H1 (cell line): ENCODE results near the gene MEX3D. TPM values are rescaled to one million over a fixed set of nuclear protein-coding genes. Genes with fewer than 3 reads are reported as not detected.

Source experiments
- CTCF ChIA-PET: fragments of 300-600 bp; sonication (Branson Sonifier 250); formaldehyde crosslinking; loops from one replicate; lab custom pipeline; 2021; ENCODE audit not compliant: partially characterized antibody; lab: Charles Lee
- POLR2A ChIA-PET: fragments of 300-600 bp; sonication (Branson Sonifier 250); formaldehyde crosslinking; loops from one replicate; lab custom pipeline; 2021; ENCODE audit warnings: inconsistent platforms; ENCODE audit not compliant: partially characterized antibody; lab: Charles Lee
- DNase-seq, 2 experiments: peaks; one replicate each; pipeline versions ENCODE4 v3.0.0 to v3.0.0-alpha.2; 2010 to 2022; ENCODE audit warnings: low spot score in 2 of 2, low read depth in 1 of 2, mixed read lengths in 1 of 2
- FAIRE-seq: peaks from 2 replicates; lab custom pipeline; 2011; peaks lifted over from hg19 to GRCh38; lab: Jason Lieb, UNC
- H2AFZ ChIP-seq: 2 replicates; pipeline ENCODE4 v1.8.1; 2012; ENCODE audit warnings: low read length, inconsistent platforms
- H2AK5ac ChIP-seq: 2 replicates; pipeline ENCODE4 v1.6.1; 2013; ENCODE audit warnings: low read depth, low read length
- H2BK120ac ChIP-seq: replicated peaks from 2 replicates; pipeline ENCODE3; 2013; ENCODE audit warnings: low read depth, low read length, inconsistent platforms
- H2BK12ac ChIP-seq: 2 replicates; pipeline ENCODE4 v1.6.1; 2013; ENCODE audit warnings: low read depth, low read length
- H2BK15ac ChIP-seq: 2 replicates; pipeline ENCODE4 v1.6.1; 2013; ENCODE audit warnings: low read length
- H2BK20ac ChIP-seq: 2 replicates; pipeline ENCODE4 v1.6.1; 2013; ENCODE audit warnings: low read length
- H2BK5ac ChIP-seq: 2 replicates; pipeline ENCODE4 v1.6.1; 2013; ENCODE audit warnings: low read depth, low read length
- H3K14ac ChIP-seq: 2 replicates; pipeline ENCODE4 v1.6.1; 2013; ENCODE audit warnings: inconsistent platforms; ENCODE audit not compliant: insufficient read length
- H3K18ac ChIP-seq: 2 replicates; pipeline ENCODE4 v1.6.1; 2013; ENCODE audit warnings: low read length; ENCODE audit errors: extremely low read depth
- H3K23ac ChIP-seq: 2 replicates; pipeline ENCODE4 v1.6.1; 2013; ENCODE audit warnings: inconsistent platforms; ENCODE audit not compliant: insufficient read length
- H3K23me2 ChIP-seq: 2 replicates; pipeline ENCODE4 v1.6.1; 2013; ENCODE audit warnings: low read depth, low read length
- H3K27ac ChIP-seq: 2 replicates; pipeline ENCODE4 v1.6.1; 2011; ENCODE audit warnings: low read depth, low read length, inconsistent platforms
- H3K27me3 ChIP-seq, 4 experiments: replicated peaks in 1 of 4; 1 replicate in 1 of 4; 2 replicates in 3 of 4; pipeline versions ENCODE4 v1.6.1 to v1.8.1; 2011 to 2013; ENCODE audit warnings: low read length in 3 of 4, mild to moderate bottlenecking in 3 of 4, inconsistent platforms in 2 of 4, mixed read lengths in 2 of 4, moderate library complexity in 1 of 4; ENCODE audit not compliant: control insufficient read depth in 3 of 4, insufficient read depth in 3 of 4; ENCODE audit errors: extremely low read depth in 1 of 4
- H3K36me3 ChIP-seq, 4 experiments: 2 replicates each; pipeline versions ENCODE4 v1.6.1 to v1.8.1; 2011 to 2013; ENCODE audit warnings: mild to moderate bottlenecking in 4 of 4, low read length in 3 of 4, moderate library complexity in 2 of 4, control low read depth in 1 of 4, inconsistent platforms in 1 of 4; ENCODE audit not compliant: insufficient read depth in 4 of 4, control insufficient read depth in 2 of 4
- H3K4ac ChIP-seq: replicated peaks from 2 replicates; pipeline ENCODE3; 2013; ENCODE audit warnings: low read length, low read depth, mixed read lengths, inconsistent platforms; ENCODE audit not compliant: insufficient read length
- H3K4me1 ChIP-seq, 4 experiments: replicated peaks in 1 of 4; 1 replicate in 1 of 4; 2 replicates in 3 of 4; pipeline versions ENCODE4 v1.6.1 to v1.8.1; 2011 to 2013; ENCODE audit warnings: low read length in 3 of 4, inconsistent platforms in 2 of 4, mixed read lengths in 1 of 4; ENCODE audit not compliant: insufficient read depth in 4 of 4, control insufficient read depth in 3 of 4
- H3K4me2 ChIP-seq, 2 experiments: 2 replicates each; pipeline versions ENCODE4 v1.6.1 to v1.8.1; 2011 to 2013; ENCODE audit warnings: low read depth in 2 of 2, low read length in 2 of 2, control low read depth in 1 of 2, inconsistent platforms in 1 of 2, mild to moderate bottlenecking in 1 of 2; ENCODE audit not compliant: insufficient read depth in 1 of 2
- H3K4me3 ChIP-seq, 4 experiments: fragments of 200-600, 300-600 bp in 1 of 4; sonication (generic), shearing (Covaris generic), sonication (Bioruptor Twin) in 1 of 4; 2 replicates each; pipeline versions ENCODE4 v1.5.1 to v1.8.1; 2011 to 2016; ENCODE audit warnings: low read length in 4 of 4, low read depth in 3 of 4, control low read depth in 2 of 4, inconsistent platforms in 2 of 4, mild to moderate bottlenecking in 2 of 4, mixed read lengths in 1 of 4, moderate library complexity in 1 of 4; ENCODE audit not compliant: insufficient read depth in 2 of 4; ENCODE audit errors: extremely low read depth in 1 of 4
- H3K56ac ChIP-seq: replicated peaks from 2 replicates; pipeline ENCODE3; 2013; ENCODE audit warnings: low read depth, mild to moderate bottlenecking, mixed read lengths, low read length, inconsistent platforms; ENCODE audit not compliant: insufficient read length
- H3K79me1 ChIP-seq: 2 replicates; pipeline ENCODE4 v1.6.1; 2013; ENCODE audit warnings: low read depth, low read length, control low read depth
- H3K79me2 ChIP-seq, 2 experiments: 2 replicates each; pipeline versions ENCODE4 v1.6.1 to v1.8.1; 2012 to 2013; ENCODE audit warnings: low read length in 2 of 2, mild to moderate bottlenecking in 2 of 2, inconsistent platforms in 1 of 2; ENCODE audit not compliant: insufficient read depth in 2 of 2, control insufficient read depth in 1 of 2
- H3K9ac ChIP-seq, 4 experiments: replicated peaks in 1 of 4; 1 replicate in 1 of 4; 2 replicates in 3 of 4; pipeline versions ENCODE4 v1.6.1 to v1.8.1; 2011 to 2013; ENCODE audit warnings: low read depth in 3 of 4, low read length in 3 of 4, control low read depth in 2 of 4, mild to moderate bottlenecking in 2 of 4, moderate library complexity in 2 of 4, inconsistent platforms in 1 of 4; ENCODE audit errors: extremely low read depth in 1 of 4
- H3K9me3 ChIP-seq, 2 experiments: 2 replicates each; pipeline versions ENCODE4 v1.6.1 to v1.8.1; 2012 to 2013; ENCODE audit warnings: mild to moderate bottlenecking in 2 of 2, moderate library complexity in 2 of 2, control low read depth in 1 of 2, inconsistent platforms in 1 of 2, low read depth in 1 of 2, low read length in 1 of 2, mixed read lengths in 1 of 2; ENCODE audit not compliant: insufficient read depth in 2 of 2
- H4K20me1 ChIP-seq, 2 experiments: replicated peaks in 1 of 2; 2 replicates each; pipeline versions ENCODE3 to v1.8.1; 2011 to 2013; ENCODE audit warnings: inconsistent platforms in 2 of 2, low read length in 2 of 2, mild to moderate bottlenecking in 1 of 2; ENCODE audit not compliant: insufficient read depth in 2 of 2, control insufficient read depth in 1 of 2
- H4K5ac ChIP-seq: 2 replicates; pipeline ENCODE4 v1.6.1; 2013; ENCODE audit warnings: low read length, low read depth, mixed read lengths, inconsistent platforms; ENCODE audit not compliant: insufficient read length
- H4K8ac ChIP-seq: 2 replicates; pipeline ENCODE4 v1.8.0; 2013; ENCODE audit warnings: mild to moderate bottlenecking, moderate library complexity, low read length, inconsistent platforms; ENCODE audit not compliant: insufficient read depth; ENCODE audit errors: extremely low read depth
- H4K91ac ChIP-seq: replicated peaks from 2 replicates; pipeline ENCODE3; 2013; ENCODE audit warnings: low read length, mixed read lengths, inconsistent platforms; ENCODE audit not compliant: insufficient read length
- CEBPB ChIP-seq: IDR thresholded peaks from 2 replicates; pipeline ENCODE4 v1.6.1; 2012; ENCODE audit warnings: low read depth, low read length
- PHF8 ChIP-seq: fragments of 200-600 bp; sonication (generic); conservative IDR thresholded peaks from 2 replicates; pipeline ENCODE4 v1.7.1; 2012; ENCODE audit warnings: low read depth, mild to moderate bottlenecking, inconsistent platforms, low read length, moderate library complexity
- SP4 ChIP-seq: IDR thresholded peaks from 2 replicates; pipeline ENCODE4 v1.6.1; 2012; ENCODE audit warnings: low read length, inconsistent platforms
- TAF7 ChIP-seq: optimal IDR thresholded peaks from 2 replicates; pipeline ENCODE3; 2011; ENCODE audit warnings: low read depth, mild to moderate bottlenecking, inconsistent platforms, low read length, moderate library complexity, borderline replicate concordance
- whole genome bisulfite sequencing, 2 experiments: shearing (Covaris generic) in 1 of 2; methylation state at CpG; one replicate each; pipeline versions ENCODE4 v1.1.6 to v1.1.7; 2013 to 2015; ENCODE audit warnings: low lambda C conversion rate in 2 of 2, mixed read lengths in 2 of 2, inconsistent platforms in 1 of 2, low coverage in 1 of 2, missing lambda C conversion rate in 1 of 2; ENCODE audit not compliant: insufficient replicate concordance in 2 of 2, insufficient coverage in 1 of 2, insufficient read length in 1 of 2; ENCODE audit errors: extremely low coverage in 1 of 2, missing lambda C conversion rate in 1 of 2; 5-methylcytosine and 5-hydroxymethylcytosine counted together
- polyA plus RNA-seq, 7 experiments: library from polyadenylated mRNA; depleted of rRNA in 3 of 7; stranded (reverse) in 5 of 7; unstranded in 2 of 7; fragments of >200 nt in 5 of 7; fragments of 200-250 nt in 2 of 7; gene quantifications; 1 replicate in 5 of 7; 2 replicates in 1 of 7; 4 replicates in 1 of 7; pipeline versions ENCODE4 v1.2.1 to v1.2.3, GENCODE V29; 2011 to 2013; ENCODE audit warnings: missing spikeins in 2 of 7, mixed read lengths in 2 of 7
- total RNA-seq: library from RNA; stranded (reverse); fragmentation: NEBNext Ultra II Directional; extraction: Animal tissue kit (Norgen Biotek cat#: 25700); gene quantifications from 2 replicates; pipeline ENCODE4 v1.2.1, GENCODE V29; 2021

The MEX3D gene
- total and polyA plus RNA-seq, 2 of the 8 experiments (the other 6 are each of a cell fraction or from before 2014, with no cell fraction given), result 20.8 to 78.8 TPM

DNA sequence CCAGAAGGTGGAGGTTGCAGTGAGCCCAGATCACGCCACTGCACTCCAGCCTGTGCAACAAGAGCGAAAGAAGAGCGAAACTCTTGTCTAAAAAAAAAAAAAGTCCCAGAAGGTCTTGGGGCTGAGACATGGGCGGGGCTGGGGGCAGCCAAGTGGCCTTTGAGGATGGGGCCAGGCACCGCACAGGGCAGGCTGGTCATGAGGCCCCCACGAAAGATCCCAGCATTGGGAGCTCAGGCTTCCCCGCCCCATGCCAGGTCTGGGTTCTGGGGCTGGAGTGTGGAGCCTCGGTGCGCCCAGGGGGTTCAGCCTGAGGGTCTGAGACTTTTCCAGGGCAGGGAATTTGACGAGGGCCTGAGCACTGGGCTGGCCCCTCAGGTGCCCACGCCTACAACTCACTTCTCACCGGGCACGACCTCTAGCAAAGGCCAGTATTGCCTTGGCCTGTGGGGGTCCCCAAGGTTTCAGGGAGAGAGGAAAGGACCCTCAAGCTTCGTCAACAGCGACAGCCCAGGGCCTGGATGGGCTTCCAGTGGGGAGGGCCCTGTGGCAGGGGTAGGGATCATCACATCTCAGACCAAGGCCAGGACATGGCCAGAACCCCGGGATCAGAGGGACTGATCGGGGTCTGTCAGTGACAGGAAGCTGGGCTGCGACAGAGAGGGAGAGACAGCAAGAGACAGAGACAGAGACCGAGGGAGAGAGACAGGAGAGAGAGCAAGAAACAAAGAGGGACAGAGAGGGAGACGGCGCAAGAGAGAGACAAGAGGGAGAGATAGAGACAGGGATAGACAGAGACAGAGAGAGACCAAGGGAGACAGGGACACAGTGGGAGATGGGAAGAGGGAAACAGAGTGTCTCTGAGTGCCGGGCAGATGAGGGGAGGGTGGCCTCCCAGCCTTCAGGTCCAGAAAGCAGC lies 7.5 kb upstream of the MEX3D start:
- H2BK120ac ChIP-seq, result no peak overlapping the region
- ChIA-PET CTCF (interaction anchor here (0.5 to 4.5 kb wide), 4 partner anchors 10 to 32 kb away, joined by 3 to 25 read pairs (median 4); no protein-coding TSS in a partner anchor), POLR2A (interaction anchor here (0.6 to 8.8 kb wide), 11 partner anchors 8 to 306 kb away, joined by 3 to 148 read pairs (median 4); partner anchors contain the start of genes CIRBP, MBD3 and MEX3D)
- no peaks in the 10 kb centered on the region; the same call in 1 of the 2 replicates for H3K79me1 ChIP-seq
- DNase-seq (no peak), FAIRE-seq (no peak)
- no peak overlapping the region; the same call in 1 of the 2 replicates for H4K8ac ChIP-seq
- no peak overlapping the region for H3K4ac ChIP-seq
- no peak overlapping the region for H2AK5ac ChIP-seq
- no peak overlapping the region for H2BK5ac ChIP-seq
- H3K9ac ChIP-seq, result no peak overlapping the region
- no peak overlapping the region for H3K56ac ChIP-seq
- H3K4me2 ChIP-seq, result no peak overlapping the region
- H2BK15ac ChIP-seq, result no peak overlapping the region
- no peaks in the 10 kb centered on the region for H3K9me3 ChIP-seq
- H3K36me3 ChIP-seq, result peaks cover 5 to 34% (median 22%) of the 10 kb centered on the region in 4 experiments; a peak in 6 of 8 replicates
- no peak overlapping the region for H4K5ac ChIP-seq
- H3K27me3 ChIP-seq, result peaks cover 0 to 7% (median 1%) of the 10 kb centered on the region in 4 experiments; a peak in 2 of 7 replicates
- H3K27ac ChIP-seq, result no peak overlapping the region
- no peak overlapping the region for H2AFZ ChIP-seq
- H3K4me3 ChIP-seq, result no peak overlapping the region
- no peak overlapping the region for H3K14ac ChIP-seq
- H3K4me1 ChIP-seq, result no peaks in the 10 kb centered on the region
- H4K20me1 ChIP-seq, result peaks cover 0 to 14% of the 10 kb centered on the region in 2 experiments
- 86% methylated on average over 18 of the region's 22 CpGs; no CpG with 5 or more reads in 1 of the 2 experiments for WGBS, 2 experiments
- no peak overlapping the region for H3K23ac ChIP-seq
- H3K23me2 ChIP-seq, result no peaks in the 10 kb centered on the region
- no peaks in the 10 kb centered on the region for H3K79me2 ChIP-seq
- H4K91ac ChIP-seq, result no peak overlapping the region
- H3K18ac ChIP-seq, result no peak overlapping the region
- no peak overlapping the region for H2BK20ac ChIP-seq
- H2BK12ac ChIP-seq, result no peak overlapping the region
- TF ChIP-seq SP4 (no peak), PHF8 (no peak), TAF7 (no peak), CEBPB (no peak)
